DMS 273 treated with DMSO at 0.1 percent for 48 hours (cell line): ENCODE results near the gene JUP.
"Not testable (repeated sequence)": the region's sequence is repeated elsewhere in the genome, so short reads cannot be mapped to it uniquely, and the experiment has no call there.

Experiments used
- DNase-seq: peaks from one replicate; lab custom pipeline; 2025; lab: John Stamatoyannopoulos, UW

JUP gene

GRCh38 chr17:41781404-41782110 is 5.0 kb downstream of the JUP start:
- DNase-seq = no peak

DNA sequence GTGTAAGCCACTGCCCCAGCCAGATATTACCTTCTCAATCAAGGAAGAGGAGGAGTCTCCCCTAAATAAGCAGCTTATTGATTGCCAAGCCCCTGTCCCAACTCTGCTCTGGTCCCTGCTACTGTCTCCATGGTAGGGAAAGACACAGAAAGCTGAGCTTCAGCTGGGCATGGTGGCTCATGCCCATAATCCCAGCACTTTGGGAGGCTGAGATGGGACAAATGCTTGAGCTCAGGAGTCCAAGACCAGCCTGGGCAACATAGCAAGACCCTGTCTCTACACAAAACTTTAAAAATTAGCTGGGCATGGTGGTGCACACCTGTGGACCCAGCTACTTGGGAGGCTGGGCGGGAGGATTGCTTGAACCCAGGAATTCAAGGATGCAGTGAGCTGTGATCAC is 6.6 kb downstream of the JUP start:
- DNase-seq = no peak

- DNase-seq = peak; percentile 94
Observed at GRCh38 chr17:41777574-41778188, 8.8 kb downstream of the JUP start.

DNA sequence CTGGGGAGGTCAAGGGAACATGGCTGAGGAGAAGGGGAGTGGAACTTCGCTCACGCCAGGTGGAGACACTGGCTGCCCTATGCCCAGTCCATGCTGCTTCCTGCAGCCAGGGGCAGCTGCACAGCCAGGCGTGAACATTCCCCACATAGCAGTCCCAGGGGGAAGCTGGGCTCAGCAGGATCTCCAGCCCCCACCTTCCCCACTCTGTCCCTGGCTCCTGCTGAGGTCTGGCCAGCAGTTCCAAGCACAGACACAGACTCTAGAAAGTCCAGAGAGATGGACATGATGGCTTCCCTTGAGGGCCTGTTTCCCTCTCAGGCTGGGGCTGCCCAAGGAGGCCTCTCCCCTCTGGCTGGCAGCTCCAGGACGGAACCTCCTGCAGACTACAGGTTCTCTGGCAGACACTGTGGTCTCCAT is 9.3 kb downstream of the JUP start:
- no peak for DNase-seq

DNA sequence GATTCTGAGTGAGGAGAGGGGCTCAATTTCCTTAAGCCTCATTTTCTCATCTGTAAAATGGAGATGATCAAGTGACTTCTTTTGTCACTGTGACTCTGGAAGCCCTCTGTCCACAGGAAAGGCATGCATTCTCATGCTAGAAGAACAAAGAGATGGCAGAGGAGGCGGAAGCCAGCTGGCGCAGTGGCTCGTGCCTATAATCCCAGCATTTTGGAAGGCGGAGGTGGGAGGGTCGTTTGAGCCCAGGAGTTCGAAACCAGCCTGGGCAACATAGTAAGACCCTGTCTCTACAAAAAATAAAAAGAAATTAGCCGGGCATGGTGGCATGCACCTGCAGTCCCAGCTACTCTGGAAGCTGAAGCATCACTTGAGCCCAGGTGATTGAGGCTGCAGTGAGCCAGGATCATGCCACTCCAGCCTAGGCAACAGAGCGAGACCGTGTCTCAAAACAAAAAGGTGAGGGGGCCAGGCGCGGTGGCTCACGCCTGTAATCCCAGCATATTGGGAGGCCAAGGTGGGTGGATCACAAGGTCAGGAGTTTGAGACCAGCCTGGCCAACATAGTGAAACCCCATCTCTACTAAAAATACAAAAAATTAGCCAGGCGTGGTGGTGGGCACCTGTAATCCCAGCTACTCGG is 10.1 kb downstream of the JUP start:
- not testable (repeated sequence) for DNase-seq

- DNase-seq = no peak
Observed at GRCh38 chr17:41775394-41776226, 10.9 kb downstream of the JUP start.

- DNase-seq = no peak
Observed at GRCh38 chr17:41773731-41774193, 12.7 kb downstream of the JUP start.

DNA sequence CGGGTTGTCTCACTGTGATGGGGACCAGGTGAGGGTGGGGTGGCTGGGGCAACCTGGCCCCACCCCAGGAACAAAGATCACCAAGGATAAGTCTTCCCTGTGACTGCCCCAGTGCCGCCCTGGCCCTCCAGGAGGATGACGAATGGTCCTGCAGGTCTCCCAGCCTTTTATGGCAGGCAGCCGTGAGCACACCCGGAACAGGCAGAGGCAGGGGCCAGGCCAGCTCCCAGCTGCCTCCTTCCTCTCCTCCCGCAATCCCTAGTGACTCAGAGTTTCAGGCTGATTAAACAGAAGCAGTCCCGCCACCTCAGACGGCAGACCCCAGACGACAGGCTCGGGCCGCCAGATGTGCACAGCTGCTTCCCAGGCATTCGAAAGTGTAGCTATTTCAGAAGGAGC is 13.3 kb downstream of the JUP start:
- DNase-seq = peak; percentile 51

- DNase-seq = no peak
Observed at GRCh38 chr17:41772586-41773189, 13.8 kb downstream of the JUP start.

DNA sequence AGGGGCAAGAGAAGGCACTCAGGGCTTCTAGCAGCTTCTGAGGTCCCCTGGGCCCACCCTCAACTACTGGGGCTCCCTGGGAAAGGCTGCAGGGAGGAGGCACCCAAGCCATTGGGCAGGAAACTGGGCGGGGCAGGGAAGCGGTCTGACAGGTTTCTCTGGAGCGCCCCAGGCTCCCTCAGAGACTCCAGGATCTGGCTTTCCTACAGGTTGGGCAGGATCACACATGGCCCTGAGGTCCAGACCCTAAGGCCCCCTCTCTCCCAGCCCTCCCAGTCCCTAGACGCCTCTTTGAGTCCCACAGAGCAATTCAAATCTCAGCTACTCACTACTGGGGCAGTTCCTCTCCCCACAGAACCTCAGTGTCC is 14.3 kb downstream of the JUP start:
- DNase-seq = no peak

- no peak for DNase-seq
Observed at GRCh38 chr17:41771389-41772206, 14.9 kb downstream of the JUP start.

- no peak for DNase-seq
Observed at GRCh38 chr17:41769985-41770384, 16.5 kb downstream of the JUP start.

- no peak for DNase-seq
Observed at GRCh38 chr17:41769346-41769862, 17.1 kb downstream of the JUP start.

GRCh38 chr17:41768682-41769288 is 17.7 kb downstream of the JUP start:
- DNase-seq = no peak

DNA sequence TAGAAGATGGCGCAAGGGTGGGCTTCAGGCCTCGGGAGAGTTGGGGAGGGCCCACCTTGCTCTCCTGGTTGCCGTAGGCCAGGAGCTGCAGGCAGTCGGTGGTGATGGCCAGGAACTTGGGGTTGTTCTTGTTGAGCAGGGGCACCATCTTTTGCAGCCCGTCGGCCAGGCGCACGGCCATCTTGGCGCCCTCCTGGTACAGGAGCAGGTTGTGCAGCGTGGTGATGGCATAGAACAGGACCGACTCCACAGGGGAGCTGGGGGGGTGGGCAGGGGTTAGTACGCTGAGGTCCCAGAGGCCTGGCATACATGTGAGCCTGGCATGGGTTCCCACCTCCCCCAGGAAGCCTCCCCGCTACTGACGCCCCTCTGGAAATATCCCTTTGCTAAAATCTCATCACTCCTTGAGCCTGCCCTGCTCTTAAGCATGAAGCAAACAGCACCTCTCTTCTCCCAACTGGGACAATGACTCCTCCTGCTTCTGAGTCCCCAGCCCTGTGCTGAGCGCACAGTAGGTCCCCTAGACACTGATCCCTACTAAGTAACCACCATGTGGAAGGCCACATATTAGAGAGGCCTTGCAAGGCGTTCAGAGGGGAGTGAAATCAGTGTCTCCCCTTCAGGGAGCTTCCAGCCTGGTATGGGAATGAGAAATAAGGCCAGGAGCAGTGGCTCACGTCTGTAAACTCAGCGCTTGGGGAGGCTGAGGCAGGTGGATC is 19.0 kb downstream of the JUP start:
- no peak for DNase-seq

- no peak for DNase-seq
Observed at GRCh38 chr17:41766135-41766534, 20.4 kb downstream of the JUP start.

DNA sequence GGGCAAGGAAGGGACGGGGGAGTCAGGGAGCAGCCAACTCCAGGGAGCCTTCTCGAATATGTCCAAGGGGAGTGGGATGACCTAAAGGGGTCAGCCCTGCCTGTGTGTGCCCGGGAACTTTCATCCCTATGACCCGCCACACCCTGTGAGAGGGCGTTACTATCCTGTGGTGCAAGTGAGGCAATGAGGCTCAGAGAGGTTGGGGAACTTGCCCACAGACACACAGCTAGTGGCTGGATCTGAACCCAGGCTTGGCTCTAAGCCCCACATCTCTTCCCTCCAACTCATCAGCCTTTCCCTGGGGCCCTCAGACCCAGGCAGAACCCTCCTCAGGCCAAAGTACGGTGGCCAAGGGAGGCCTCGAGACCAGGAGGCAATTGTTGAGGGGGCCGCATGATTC is 23.2 kb downstream of the JUP start:
- no peak for DNase-seq

DNA sequence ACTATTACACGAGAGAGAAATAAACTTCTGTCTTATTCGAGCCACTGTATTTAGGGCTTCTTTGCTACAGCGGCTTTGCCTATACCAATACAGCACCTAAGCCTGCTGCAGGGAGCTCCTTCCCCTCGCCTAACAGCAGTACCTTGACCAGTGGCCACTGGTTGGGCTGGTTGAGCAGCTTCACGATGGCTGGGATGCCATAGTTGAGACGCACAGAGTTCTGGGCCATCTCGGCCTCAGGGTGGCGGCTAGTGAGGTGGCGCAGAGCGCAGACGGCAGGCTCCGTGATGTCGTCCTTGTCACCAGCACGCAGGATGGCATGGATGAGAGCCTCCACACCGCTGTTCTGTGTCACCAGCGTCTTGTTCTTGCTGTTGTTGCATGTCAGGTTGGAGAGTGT is 23.7 kb downstream of the JUP start:
- no peak for DNase-seq

GRCh38 chr17:41762391-41762790 is 24.1 kb downstream of the JUP start:
- DNase-seq = no peak

DNA sequence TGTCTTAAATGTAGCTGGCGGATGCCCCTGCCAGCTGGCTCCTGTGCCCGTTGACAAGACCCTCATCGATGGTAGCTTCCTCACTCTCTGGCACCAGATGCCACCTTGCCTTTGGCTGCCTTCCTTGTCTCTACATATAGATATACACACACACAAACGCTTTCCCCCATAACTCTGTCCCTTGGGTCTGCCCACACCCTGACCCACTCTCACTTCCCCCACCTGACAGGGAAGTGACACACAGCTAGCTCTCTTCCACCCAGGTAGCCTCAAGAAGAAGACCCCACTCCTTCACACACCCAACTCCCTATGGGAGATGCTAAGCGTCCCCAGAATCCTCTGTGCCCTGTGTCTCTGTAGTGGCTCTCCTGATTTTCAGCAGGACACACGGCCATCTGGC is 25.6 kb downstream of the JUP start:
- DNase-seq = no peak
